ENCODE measurements around the gene FLNB. TPM values are rescaled to one million over a fixed set of nuclear protein-coding genes. Genes with fewer than 3 reads are reported as not detected.

Gene FLNB
- total RNA-seq, 4 donors from 2014 or later = 164 to 258 (median 242) TPM

- H3K4me3 ChIP-seq (replicated peaks in 1 of 3) = no peak overlapping the region
- TF ChIP-seq POLR2A (IDR thresholded peaks at IDR 0.05) (no peak), CTCF (IDR thresholded peaks at IDR 0.05) (no peak)
- H3K4me1 ChIP-seq = peaks cover 42 to 71% of the 10 kb centered on the region in 2 donors
- no peak for DNase-seq
- peak overlapping the region; percentile 79 to 93 (median 91) for H3K27ac ChIP-seq
- no peaks in the 10 kb centered on the region for H3K27me3 ChIP-seq
- intact Hi-C loops (cut with DNase I) = no loop called here
- H3K9me3 ChIP-seq = no peaks in the 10 kb centered on the region
- peaks cover 7 to 22% of the 10 kb centered on the region in 2 donors for H3K36me3 ChIP-seq
- 81 to 83% methylated on average over 4 of the region's 4 CpGs for WGBS, 2 donors
Observed at GRCh38 chr3:58102390-58102750, 94.1 kb downstream of the FLNB start.

DNA sequence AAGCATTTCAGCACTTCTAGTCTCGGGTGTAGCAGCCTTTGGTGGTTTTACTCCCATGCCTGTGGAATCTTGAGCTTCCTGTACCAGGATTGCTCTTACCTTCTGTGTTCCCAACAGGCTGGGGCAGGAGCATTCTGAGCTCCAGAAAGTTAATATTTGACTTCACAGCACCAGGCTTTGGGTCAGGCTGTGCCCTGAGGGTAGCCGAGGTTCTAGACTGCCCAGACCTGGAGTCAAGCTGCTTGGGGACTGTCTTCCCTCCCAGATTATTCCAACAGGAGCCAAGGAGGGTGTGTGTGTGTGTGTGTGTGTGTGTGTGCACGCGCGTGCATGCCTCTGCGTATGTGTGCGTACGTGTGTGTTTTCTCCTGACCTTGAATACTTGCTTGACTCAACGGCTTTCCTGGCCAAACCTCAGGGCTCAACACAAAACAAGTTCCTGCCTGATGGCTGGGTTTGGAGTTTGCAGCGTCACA is 94.8 kb downstream of the FLNB start:
- Histone ChIP-seq H3K27ac (peak overlapping the region; percentile 79 to 93 (median 91)), H3K4me3 (replicated peaks in 1 of 3) (no peak overlapping the region), H3K9me3 (no peaks in the 10 kb centered on the region), H3K27me3 (no peaks in the 10 kb centered on the region), H3K36me3 (peaks cover 7 to 18% of the 10 kb centered on the region in 2 donors), H3K4me1 (peaks cover 42 to 71% of the 10 kb centered on the region in 2 donors)
- DNase-seq = no peak
- 62 to 75% methylated on average over 7 to 10 of the region's 10 CpGs for WGBS, 2 donors
- intact Hi-C loops (cut with DNase I) = no loop called here
- no peak for TF ChIP-seq POLR2A (IDR thresholded peaks at IDR 0.05)
- TF ChIP-seq CTCF (IDR thresholded peaks at IDR 0.05) = no peak

GRCh38 chr3:58104151-58104550 is 95.9 kb downstream of the FLNB start:
- Histone ChIP-seq H3K4me1 (peaks cover 41 to 61% of the 10 kb centered on the region in 2 donors), H3K4me3 (replicated peaks in 1 of 3) (no peak overlapping the region), H3K27me3 (no peaks in the 10 kb centered on the region), H3K36me3 (peaks cover 10 to 16% of the 10 kb centered on the region in 2 donors), H3K27ac (peak overlapping the region; percentile 79 to 93 (median 91)), H3K9me3 (no peaks in the 10 kb centered on the region)
- no peak for DNase-seq
- intact Hi-C loops (cut with DNase I) = no loop called here
- WGBS, 2 donors = 72% methylated on average over 8 of the region's 8 CpGs
- TF ChIP-seq POLR2A (IDR thresholded peaks at IDR 0.05) (no peak), CTCF (IDR thresholded peaks at IDR 0.05) (no peak)

GRCh38 chr3:58104712-58105111 is 96.5 kb downstream of the FLNB start:
- no peaks in the 10 kb centered on the region for H3K9me3 ChIP-seq

More at GRCh38 chr3:58104712-58105111, 96.5 kb downstream of the FLNB start:
- Histone ChIP-seq H3K4me3 (replicated peaks in 1 of 3) (no peak overlapping the region), H3K4me1 (peaks cover 36 to 55% of the 10 kb centered on the region in 2 donors), H3K36me3 (peaks cover 16 to 18% of the 10 kb centered on the region in 2 donors), H3K27ac (peak overlapping the region; percentile 79 to 93 (median 91)), H3K27me3 (no peaks in the 10 kb centered on the region)
- TF ChIP-seq CTCF (IDR thresholded peaks at IDR 0.05) (no peak), POLR2A (IDR thresholded peaks at IDR 0.05) (no peak)
- intact Hi-C loops (cut with DNase I) = no loop called here
- 79 to 91% methylated on average over 2 of the region's 2 CpGs for WGBS, 2 donors
- DNase-seq = peak; percentile 40 to 59

Measured in thyroid gland (tissue), 4 donors.